Parietal lobe (tissue), 2 donors: ENCODE measurements around the gene MPDU1. TPM values are rescaled to one million over a fixed set of nuclear protein-coding genes. Genes with fewer than 3 reads are reported as not detected.

Source experiments
- small RNA-seq: library from RNA; depleted of rRNA; stranded (forward); fragments of <200 nt; gene quantifications from one replicate; pipeline ENCODE3, GENCODE V24; 2014; ENCODE audit warnings: low replicate concordance
- total RNA-seq: library from RNA; depleted of rRNA; stranded (reverse); fragments of >200 nt; gene quantifications from one replicate; pipeline ENCODE4 v1.2.3, GENCODE V29; 2014

Gene MPDU1
- total RNA-seq = 36.6 TPM

GRCh38 chr17:7583253-7584109, at the start of gene MPDU1:
MPDU1 (plus strand) TSS chr17:7583852; CDS start chr17:7583863, 11 bp downstream.

GRCh38 chr17:7548585-7549400, 34.9 kb upstream of the MPDU1 start, which contains the start of gene TNFSF12:
TNFSF12 (plus strand) TSS chr17:7549058; CDS start chr17:7549154, 96 bp downstream.

GRCh38 chr17:7558544-7559319, 24.9 kb upstream of the MPDU1 start, which contains the start of gene TNFSF13:
TNFSF13 (plus strand) TSS chr17:7558750; CDS start chr17:7559040, 290 bp downstream.

GRCh38 chr17:7561589-7562207, 22.0 kb upstream of the MPDU1 start, which contains the start of gene SENP3:
SENP3 (plus strand) TSS chr17:7561919; CDS start chr17:7563077, 1,158 bp downstream.

GRCh38 chr17:7579001-7579833, 4.4 kb upstream of the MPDU1 start, which contains the start of gene CD68:
CD68 (plus strand) TSS chr17:7579638; CDS start chr17:7579678, 40 bp downstream.

GRCh38 chr17:7589891-7590691, 6.4 kb downstream of the MPDU1 start, which contains the start of gene SOX15:
SOX15 (minus strand) TSS chr17:7590094; CDS start chr17:7589676, 418 bp downstream.

GRCh38 chr17:7614425-7615264, 31.0 kb downstream of the MPDU1 start, which contains the start of gene FXR2:
FXR2 (minus strand) TSS chr17:7614897; CDS start chr17:7614532, 365 bp downstream.

GRCh38 chr17:7627250-7628121, 43.8 kb downstream of the MPDU1 start, which contains the start of gene SAT2:
SAT2 (minus strand) TSS chr17:7627821; CDS start chr17:7627635, 186 bp downstream.

GRCh38 chr17:7629939-7630571, 46.4 kb downstream of the MPDU1 start, which contains the start of gene SHBG:
SHBG (plus strand) TSS chr17:7630135; CDS start chr17:7630173, 38 bp downstream.

Small RNA genes lying within 50 kb of the gene (small RNA-seq; reads per million reads assigned to genes)
- gene CD68 = not detected
- gene RF00019 = not detected
- gene SNORA48 = not detected
- not detected for gene SNORD10

Other genes with a start within 250 kb of the MPDU1 start
- not detected for gene ACAP1, start 247.3 kb upstream of the MPDU1 start, total RNA-seq
- 2.5 TPM for gene KCTD11, start 231.7 kb upstream of the MPDU1 start, total RNA-seq
- not detected for gene TMEM95, start 228.7 kb upstream of the MPDU1 start, total RNA-seq
- 1.3 TPM for gene TNK1, start 202.8 kb upstream of the MPDU1 start, total RNA-seq
- gene PLSCR3, start 189.3 kb upstream of the MPDU1 start, total RNA-seq = 29.7 TPM
- gene TMEM256, start 179.8 kb upstream of the MPDU1 start, total RNA-seq = 42.9 TPM
- gene NLGN2, start 176.0 kb upstream of the MPDU1 start, total RNA-seq = 22.8 TPM
- gene SPEM1, start 163.5 kb upstream of the MPDU1 start, total RNA-seq = not detected
- gene SPEM2, start 158.2 kb upstream of the MPDU1 start, total RNA-seq = not detected
- not detected for gene SPEM3, start 155.0 kb upstream of the MPDU1 start, total RNA-seq
- gene TMEM102, start 148.4 kb upstream of the MPDU1 start, total RNA-seq = 1.9 TPM
- 13.1 TPM for gene FGF11, start 144.3 kb upstream of the MPDU1 start, total RNA-seq
- gene CHRNB1, start 138.8 kb upstream of the MPDU1 start, total RNA-seq = 15.3 TPM
- 20.0 TPM for gene ZBTB4, start 104.2 kb upstream of the MPDU1 start, total RNA-seq
- not detected for gene SLC35G6, start 102.4 kb upstream of the MPDU1 start, total RNA-seq
- gene POLR2A, start 99.5 kb upstream of the MPDU1 start, total RNA-seq = 106 TPM
- 6.6 TPM for gene TNFSF12, start 34.8 kb upstream of the MPDU1 start, total RNA-seq
- gene TNFSF13, start 25.1 kb upstream of the MPDU1 start, total RNA-seq = 0.94 TPM
- gene SENP3, start 21.9 kb upstream of the MPDU1 start, total RNA-seq = 67.6 TPM
- gene CD68, start 4.2 kb upstream of the MPDU1 start, total RNA-seq = 1.6 TPM
- gene SOX15, start 6.2 kb downstream of the MPDU1 start, total RNA-seq = 1.6 TPM
- 52.9 TPM for gene FXR2, start 31.0 kb downstream of the MPDU1 start, total RNA-seq
- gene SAT2, start 44.0 kb downstream of the MPDU1 start, total RNA-seq = 32.2 TPM
- gene SHBG, start 46.3 kb downstream of the MPDU1 start, total RNA-seq = not detected
- gene ATP1B2, start 67.1 kb downstream of the MPDU1 start, total RNA-seq = 16.6 TPM
- 15.3 TPM for gene TP53, start 103.6 kb downstream of the MPDU1 start, total RNA-seq
- 11.6 TPM for gene WRAP53, start 104.6 kb downstream of the MPDU1 start, total RNA-seq
- gene EFNB3, start 121.3 kb downstream of the MPDU1 start, total RNA-seq = 19.7 TPM
- 2.2 TPM for gene DNAH2, start 133.9 kb downstream of the MPDU1 start, total RNA-seq